Hindlimb muscle (tissue), 1 donor: Measurements from ENCODE around the gene NAA10. TPM values are rescaled to one million over a fixed set of nuclear protein-coding genes. Genes with fewer than 3 reads are reported as not detected.
A peak's percentile ranks its signal among the peaks of the same experiment; 100 is the strongest.

ENCODE experiments used
- DNase-seq: peaks from one replicate; pipeline ENCODE4 v3.0.0-alpha.2; 2013
- polyA plus RNA-seq: library from polyadenylated mRNA; unstranded; fragments of 120-200 nt; gene quantifications from one replicate; pipeline ENCODE4 v1.2.1, GENCODE V29; 2013; ENCODE audit not compliant: insufficient read length

NAA10 gene
- polyA plus RNA-seq, 1 donor = 71.0 TPM

GRCh38 chrX:153966841-153967535 is 32.2 kb upstream of the NAA10 start:
- DNase-seq = no peak

GRCh38 chrX:153966283-153966688 is 31.4 kb upstream of the NAA10 start:
- no peak for DNase-seq

- DNase-seq = no peak
Measured at GRCh38 chrX:153965406-153965805, 30.6 kb upstream of the NAA10 start.

- no peak for DNase-seq
Measured at GRCh38 chrX:153964105-153964504, 29.3 kb upstream of the NAA10 start.

GRCh38 chrX:153963546-153963945 is 28.7 kb upstream of the NAA10 start:
- DNase-seq = no peak

- no peak for DNase-seq
Measured at GRCh38 chrX:153961292-153961691, 26.5 kb upstream of the NAA10 start.

GRCh38 chrX:153960786-153961185 is 25.9 kb upstream of the NAA10 start:
- no peak for DNase-seq

GRCh38 chrX:153960077-153960476 is 25.2 kb upstream of the NAA10 start:
- no peak for DNase-seq

GRCh38 chrX:153959649-153960048 is 24.8 kb upstream of the NAA10 start:
- no peak for DNase-seq

- DNase-seq = no peak
Measured at GRCh38 chrX:153958605-153959004, 23.8 kb upstream of the NAA10 start.

- DNase-seq = no peak
Measured at GRCh38 chrX:153957224-153957623, 22.4 kb upstream of the NAA10 start.

GRCh38 chrX:153956044-153956907 is 21.4 kb upstream of the NAA10 start:
- no peak for DNase-seq

GRCh38 chrX:153955228-153955732 is 20.4 kb upstream of the NAA10 start:
- DNase-seq = no peak

- DNase-seq = no peak
Measured at GRCh38 chrX:153954558-153955227, 19.9 kb upstream of the NAA10 start.

GRCh38 chrX:153953892-153954557 is 19.2 kb upstream of the NAA10 start:
- no peak for DNase-seq

- DNase-seq = peak; percentile 57
Measured at GRCh38 chrX:153953342-153953830, 18.5 kb upstream of the NAA10 start.

- no peak for DNase-seq
Measured at GRCh38 chrX:153952373-153953026, 17.7 kb upstream of the NAA10 start.

GRCh38 chrX:153951683-153952372 is 17.0 kb upstream of the NAA10 start:
- DNase-seq = no peak

GRCh38 chrX:153950127-153950526 is 15.3 kb upstream of the NAA10 start:
- DNase-seq = no peak

GRCh38 chrX:153948847-153949805 is 14.3 kb upstream of the NAA10 start:
- DNase-seq = no peak
